HepG2 (cell line): ENCODE results near the gene RPS2. TPM values are rescaled to one million over a fixed set of nuclear protein-coding genes. Genes with fewer than 3 reads are reported as not detected.

Experiments used
- ARHGAP35 ChIP-seq: sonication (generic); formaldehyde crosslinking; IDR thresholded peaks from 2 replicates; pipeline ENCODE4 v1.9.0; 2022; ENCODE audit warnings: mild to moderate bottlenecking, inconsistent platforms, moderate library complexity, missing genetic modification reagents, borderline replicate concordance
- ATF3 ChIP-seq: sonication (generic); formaldehyde crosslinking; IDR thresholded peaks from 2 replicates; pipeline ENCODE4 v1.4.0; 2020; ENCODE audit warnings: missing genetic modification reagents
- DNMT1 ChIP-seq: sonication (generic); formaldehyde crosslinking; IDR thresholded peaks from 2 replicates; pipeline ENCODE4 v1.5.1; 2020; ENCODE audit warnings: mild to moderate bottlenecking, missing genetic modification reagents
- DNMT3B ChIP-seq: conservative IDR thresholded peaks from 2 replicates; pipeline ENCODE4 v1.6.1; 2016; ENCODE audit warnings: missing biosample characterization, control low read depth
- FLYWCH1 ChIP-seq: sonication (generic); formaldehyde crosslinking; IDR thresholded peaks from 2 replicates; pipeline ENCODE4 v1.8.1; 2023; ENCODE audit warnings: mild to moderate bottlenecking, missing genetic modification reagents
- GABPA ChIP-seq, 2 experiments: IDR thresholded peaks; 2 replicates each; pipeline ENCODE4 v1.6.1; 2011 to 2016; ENCODE audit warnings: low read depth in 2 of 2, low read length in 1 of 2, missing biosample characterization in 1 of 2, missing genetic modification characterization in 1 of 2
- HNRNPLL ChIP-seq: fragments of 200-400 bp; formaldehyde crosslinking; IDR thresholded peaks from 2 replicates; pipeline ENCODE4 v1.6.1; 2017; ENCODE audit warnings: mild to moderate bottlenecking, low read depth, low read length; ENCODE audit not compliant: poor library complexity, severe bottlenecking
- JARID2 ChIP-seq: sonication (generic); formaldehyde crosslinking; IDR thresholded peaks from 2 replicates; pipeline ENCODE4 v1.8.1; 2023; ENCODE audit warnings: missing genetic modification reagents, inconsistent platforms; ENCODE audit not compliant: insufficient replicate concordance
- KLF6 ChIP-seq: IDR thresholded peaks from 2 replicates; pipeline ENCODE4 v1.8.0; 2016; ENCODE audit warnings: missing biosample characterization, missing genetic modification reagents
- PAXIP1 ChIP-seq: sonication (generic); formaldehyde crosslinking; conservative IDR thresholded peaks from 2 replicates; pipeline ENCODE4 v1.4.0; 2020; ENCODE audit warnings: mild to moderate bottlenecking, missing genetic modification reagents, moderate library complexity
- PCBP1 ChIP-seq: fragments of 200-400 bp; formaldehyde crosslinking; IDR thresholded peaks from 2 replicates; pipeline ENCODE4 v1.6.1; 2017; ENCODE audit warnings: mild to moderate bottlenecking, low read depth, low read length, borderline replicate concordance
- PLSCR1 ChIP-seq: sonication (generic); formaldehyde crosslinking; IDR thresholded peaks from 2 replicates; pipeline ENCODE4 v1.5.0; 2020; ENCODE audit warnings: missing genetic modification reagents, mild to moderate bottlenecking, borderline replicate concordance
- RBFOX2 ChIP-seq: fragments of 200-400 bp; formaldehyde crosslinking; IDR thresholded peaks from 2 replicates; pipeline ENCODE4 v1.6.1; 2017; ENCODE audit warnings: low read depth, mild to moderate bottlenecking, low read length
- RBM39 ChIP-seq: fragments of 200-400 bp; formaldehyde crosslinking; IDR thresholded peaks from one replicate; pipeline ENCODE4 v1.6.1; 2018; ENCODE audit warnings: antibody characterized with exemption, mild to moderate bottlenecking, low read depth, low read length; ENCODE audit not compliant: poor library complexity, severe bottlenecking
- SMAD9 ChIP-seq: sonication (generic); formaldehyde crosslinking; IDR thresholded peaks from 2 replicates; pipeline ENCODE4 v1.5.1; 2020; ENCODE audit warnings: mild to moderate bottlenecking, missing genetic modification reagents
- ZC3H13 ChIP-seq: sonication (generic); formaldehyde crosslinking; IDR thresholded peaks from 2 replicates; pipeline ENCODE4 v1.8.1; 2023; ENCODE audit warnings: mild to moderate bottlenecking, missing genetic modification reagents, moderate library complexity
- ZFP36L2 ChIP-seq: sonication (generic); formaldehyde crosslinking; IDR thresholded peaks from 2 replicates; pipeline ENCODE4 v1.4.0; 2020; ENCODE audit warnings: missing genetic modification reagents
- ZIK1 ChIP-seq: sonication (generic); formaldehyde crosslinking; IDR thresholded peaks from 2 replicates; pipeline ENCODE4 v1.5.0; 2020; ENCODE audit warnings: mild to moderate bottlenecking, low read depth, missing genetic modification reagents, borderline replicate concordance
- ZNF704 ChIP-seq: sonication (generic); formaldehyde crosslinking; IDR thresholded peaks from 2 replicates; pipeline ENCODE4 v1.8.1; 2023; ENCODE audit warnings: mild to moderate bottlenecking, inconsistent platforms, moderate library complexity, missing genetic modification reagents, borderline replicate concordance
- ZNF800 ChIP-seq: sonication (generic); formaldehyde crosslinking; IDR thresholded peaks from 2 replicates; pipeline ENCODE4 v1.4.0; 2020; ENCODE audit warnings: missing genetic modification reagents
- polyA plus RNA-seq, 8 experiments: library from polyadenylated mRNA; depleted of rRNA in 3 of 8; stranded (reverse) in 7 of 8; unstranded in 1 of 8; fragments of >200 nt; fragmentation: Illumina TruSeq in 4 of 8; extraction: Trizol in 4 of 8; gene quantifications; 2 replicates each; pipeline versions ENCODE4 v1.2.1 to v1.2.3, GENCODE V29; 2011 to 2016; ENCODE audit warnings: low read depth in 4 of 8, missing spikeins in 1 of 8, mixed read lengths in 1 of 8; ENCODE audit not compliant: insufficient read depth in 1 of 8
- total RNA-seq, 5 experiments: library from RNA; depleted of rRNA; stranded (reverse); fragments of >200 nt; fragmentation: Illumina TruSeq; extraction: Trizol; gene quantifications; 2 replicates each; pipeline ENCODE4 v1.2.3, GENCODE V29; 2016; ENCODE audit warnings: low read depth in 1 of 5

Gene RPS2
- total and polyA plus RNA-seq, 2 of the 13 experiments (the other 11 are each of a cell fraction or from before 2014, with no cell fraction given) = 1,908 to 4,514 TPM

- TF ChIP-seq ZC3H13 (CRISPR knock-in tag) (0 out of 2 replicates have a peak, but pooled peaks have one; percentile 44), SMAD9 (CRISPR knock-in tag) (no peak), GABPA (IDR thresholded peaks at IDR 0.05; ENCODE audit: low read depth, low read length) (no peak), GABPA (CRISPR knock-in tag; IDR thresholded peaks at IDR 0.05; ENCODE audit: low read depth) (no peak), PLSCR1 (CRISPR knock-in tag) (no peak), ZIK1 (no peak), PCBP1 (0 out of 2 replicates have a peak, but pooled peaks have one; percentile 4), DNMT1 (CRISPR knock-in tag) (no peak), HNRNPLL (peak; percentile 47), JARID2 (CRISPR knock-in tag) (no peak), ZNF704 (no peak), ARHGAP35 (no peak), ZNF800 (CRISPR knock-in tag) (no peak), RBFOX2 (peak; percentile 15; the same call in 1 of the 2 replicates), DNMT3B (CRISPR knock-in tag) (no peak), KLF6 (CRISPR knock-in tag) (peak; percentile 23; the same call in 1 of the 2 replicates), PAXIP1 (CRISPR knock-in tag) (no peak), RBM39 (peak; percentile 80), ATF3 (CRISPR knock-in tag) (no peak), ZFP36L2 (CRISPR knock-in tag) (no peak), FLYWCH1 (no peak)
Measured at GRCh38 chr16:1941162-1942046, 23.2 kb downstream of the RPS2 start (continued).
